ENCODE measurements around the gene FPR2.

DNA sequence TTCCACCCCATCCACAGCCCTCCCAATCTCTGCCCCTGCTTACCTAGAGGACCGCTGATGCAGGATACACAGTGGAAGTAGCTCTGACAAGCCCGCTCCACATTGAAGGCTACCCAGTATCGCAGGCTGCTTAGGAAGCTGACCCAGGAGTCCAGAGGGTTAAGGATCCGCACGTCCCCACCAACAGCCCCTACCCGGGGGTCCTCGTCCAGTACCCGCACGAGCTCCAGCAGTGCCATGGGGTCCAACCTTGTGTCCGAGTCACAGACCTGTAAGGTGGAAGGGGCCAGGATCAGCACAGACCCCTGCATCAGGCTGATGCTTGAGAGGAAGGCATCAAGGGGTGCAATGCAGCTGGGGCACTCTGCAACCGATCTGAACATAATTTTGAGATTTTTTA is 44.1 kb upstream of the FPR2 start:
- TF ChIP-seq EZH2 (optimal IDR thresholded peaks at IDR 0.05; ENCODE audit: low read depth, low read length), result no peak
- no peak for TF ChIP-seq CTCF (IDR thresholded peaks at IDR 0.05; ENCODE audit: low read length)
